ENCODE measurements around the gene FIP1L1.

- no peak for TF ChIP-seq CTCF (IDR thresholded peaks at IDR 0.05; ENCODE audit: low read length)
- TF ChIP-seq EZH2 (IDR thresholded peaks at IDR 0.05; ENCODE audit: borderline replicate concordance, low read length): no peak
These were observed 117.4 kb downstream of the FIP1L1 start for GRCh38 chr4:53494851-53495250.

Measured in OCI-LY1 (cell line).